ENCODE data around the gene FLG2. TPM values are rescaled to one million over a fixed set of nuclear protein-coding genes. Genes with fewer than 3 reads are reported as not detected.

Gene FLG2
- total and polyA plus RNA-seq, 2 experiments from 2014 or later, result not detected

- Histone ChIP-seq H3K9me2 (replicated peaks; ENCODE audit: insufficient read depth) (no peaks in the 10 kb centered on the region), H3K27ac (no peak overlapping the region), H4K20me1 (ENCODE audit: insufficient read depth, poor library complexity, severe bottlenecking) (no peaks in the 10 kb centered on the region), H3K36me3 (replicated peaks; ENCODE audit: insufficient read depth, low read depth) (no peaks in the 10 kb centered on the region), H3K4me3 (no peak overlapping the region), H3K79me2 (no peaks in the 10 kb centered on the region), H3K4me1 (ENCODE audit: insufficient read depth) (no peaks in the 10 kb centered on the region), H3K4me2 (no peak overlapping the region), H2AFZ (no peak overlapping the region), H3K9me3 (ENCODE audit: low read depth) (no peaks in the 10 kb centered on the region), H3K27me3 (no peaks in the 10 kb centered on the region)
- TF ChIP-seq EZH2 (IDR thresholded peaks at IDR 0.05; ENCODE audit: borderline replicate concordance) (no peak), EZH2phosphoT487 (IDR thresholded peaks at IDR 0.05; ENCODE audit: low read depth, severe bottlenecking, unreplicated experiment) (no peak)
- TF ChIP-seq, protein P1, sequence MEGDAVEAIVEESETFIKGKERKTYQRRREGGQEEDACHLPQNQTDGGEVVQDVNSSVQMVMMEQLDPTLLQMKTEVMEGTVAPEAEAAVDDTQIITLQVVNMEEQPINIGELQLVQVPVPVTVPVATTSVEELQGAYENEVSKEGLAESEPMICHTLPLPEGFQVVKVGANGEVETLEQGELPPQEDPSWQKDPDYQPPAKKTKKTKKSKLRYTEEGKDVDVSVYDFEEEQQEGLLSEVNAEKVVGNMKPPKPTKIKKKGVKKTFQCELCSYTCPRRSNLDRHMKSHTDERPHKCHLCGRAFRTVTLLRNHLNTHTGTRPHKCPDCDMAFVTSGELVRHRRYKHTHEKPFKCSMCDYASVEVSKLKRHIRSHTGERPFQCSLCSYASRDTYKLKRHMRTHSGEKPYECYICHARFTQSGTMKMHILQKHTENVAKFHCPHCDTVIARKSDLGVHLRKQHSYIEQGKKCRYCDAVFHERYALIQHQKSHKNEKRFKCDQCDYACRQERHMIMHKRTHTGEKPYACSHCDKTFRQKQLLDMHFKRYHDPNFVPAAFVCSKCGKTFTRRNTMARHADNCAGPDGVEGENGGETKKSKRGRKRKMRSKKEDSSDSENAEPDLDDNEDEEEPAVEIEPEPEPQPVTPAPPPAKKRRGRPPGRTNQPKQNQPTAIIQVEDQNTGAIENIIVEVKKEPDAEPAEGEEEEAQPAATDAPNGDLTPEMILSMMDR (IDR thresholded peaks at IDR 0.05; ENCODE audit: poor library complexity), result no peak
- DNase-seq (ENCODE audit: low spot score), result no peak
- WGBS (ENCODE audit: low lambda C conversion rate, missing lambda C conversion rate), result 76% methylated on average over 5 of the region's 5 CpGs
These were observed 37.7 kb upstream of the FLG2 start for GRCh38 chr1:152397474-152397873.

GRCh38 chr1:152394151-152394550 is 34.3 kb upstream of the FLG2 start:
- H4K20me1 ChIP-seq (ENCODE audit: insufficient read depth, poor library complexity, severe bottlenecking), result no peaks in the 10 kb centered on the region
- no peak overlapping the region for H3K4me3 ChIP-seq
- no peaks in the 10 kb centered on the region for H3K79me2 ChIP-seq
- 48% methylated on average over 1 of the region's 1 CpG for WGBS (ENCODE audit: low lambda C conversion rate, missing lambda C conversion rate)
- no peaks in the 10 kb centered on the region for H3K36me3 ChIP-seq (replicated peaks; ENCODE audit: insufficient read depth, low read depth)
- H3K27me3 ChIP-seq, result no peaks in the 10 kb centered on the region
- H3K9me3 ChIP-seq (ENCODE audit: low read depth), result no peaks in the 10 kb centered on the region
- H2AFZ ChIP-seq, result no peak overlapping the region
- no peaks in the 10 kb centered on the region for H3K4me1 ChIP-seq (ENCODE audit: insufficient read depth)
- no peak for TF ChIP-seq EZH2phosphoT487 (IDR thresholded peaks at IDR 0.05; ENCODE audit: low read depth, severe bottlenecking, unreplicated experiment)
- no peaks in the 10 kb centered on the region for H3K9me2 ChIP-seq (replicated peaks; ENCODE audit: insufficient read depth)
- H3K4me2 ChIP-seq, result no peak overlapping the region
- DNase-seq (ENCODE audit: low spot score), result no peak
- H3K27ac ChIP-seq, result no peak overlapping the region

- 60% methylated on average over 2 of the region's 2 CpGs for WGBS (ENCODE audit: low lambda C conversion rate, missing lambda C conversion rate)
- DNase-seq (ENCODE audit: low spot score), result no peak
- no peaks in the 10 kb centered on the region for H3K27me3 ChIP-seq
- no peak overlapping the region for H3K27ac ChIP-seq
- H3K79me2 ChIP-seq, result no peaks in the 10 kb centered on the region
- H2AFZ ChIP-seq, result no peak overlapping the region
- no peaks in the 10 kb centered on the region for H4K20me1 ChIP-seq (ENCODE audit: insufficient read depth, poor library complexity, severe bottlenecking)
- H3K36me3 ChIP-seq (replicated peaks; ENCODE audit: insufficient read depth, low read depth), result no peaks in the 10 kb centered on the region
- no peak overlapping the region for H3K4me2 ChIP-seq
- H3K9me3 ChIP-seq (ENCODE audit: low read depth), result no peaks in the 10 kb centered on the region
- no peak overlapping the region for H3K4me3 ChIP-seq
- no peaks in the 10 kb centered on the region for H3K9me2 ChIP-seq (replicated peaks; ENCODE audit: insufficient read depth)
- TF ChIP-seq EZH2 (IDR thresholded peaks at IDR 0.05; ENCODE audit: borderline replicate concordance) (no peak), EZH2phosphoT487 (IDR thresholded peaks at IDR 0.05; ENCODE audit: low read depth, severe bottlenecking, unreplicated experiment) (no peak)
- TF ChIP-seq, protein P1 (IDR thresholded peaks at IDR 0.05; ENCODE audit: poor library complexity), result no peak
- H3K4me1 ChIP-seq (ENCODE audit: insufficient read depth), result no peaks in the 10 kb centered on the region
These were observed 33.1 kb upstream of the FLG2 start for GRCh38 chr1:152392909-152393308.

DNA sequence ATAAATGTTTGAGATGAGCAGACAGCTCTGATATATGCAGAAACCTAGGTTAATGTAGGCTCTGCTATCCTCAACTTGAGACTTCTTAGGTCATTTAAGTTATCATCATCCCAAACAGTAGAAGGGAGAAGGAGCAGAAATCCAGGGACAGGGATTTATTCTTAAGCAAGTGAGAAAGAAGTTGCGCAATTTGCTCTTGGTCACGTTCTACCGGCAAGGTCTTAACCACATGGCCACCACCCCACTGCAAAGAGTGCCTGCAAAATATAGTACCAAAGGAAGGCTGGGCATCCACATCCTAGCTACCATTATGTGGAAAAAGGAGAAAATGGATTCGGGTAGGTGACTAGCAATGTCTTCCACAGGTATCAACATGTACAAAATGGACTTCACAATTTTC is 29.1 kb upstream of the FLG2 start:
- H3K27me3 ChIP-seq, result no peaks in the 10 kb centered on the region
- H4K20me1 ChIP-seq (ENCODE audit: insufficient read depth, poor library complexity, severe bottlenecking), result no peaks in the 10 kb centered on the region
- peaks cover 3% of the 10 kb centered on the region for H3K36me3 ChIP-seq (replicated peaks; ENCODE audit: insufficient read depth, low read depth)
- WGBS (ENCODE audit: low lambda C conversion rate, missing lambda C conversion rate), result 71% methylated on average over 4 of the region's 4 CpGs
- no peak overlapping the region for H3K4me2 ChIP-seq
- DNase-seq (ENCODE audit: low spot score), result no peak
- no peaks in the 10 kb centered on the region for H3K79me2 ChIP-seq
- H3K4me3 ChIP-seq, result no peak overlapping the region
- no peaks in the 10 kb centered on the region for H3K9me2 ChIP-seq (replicated peaks; ENCODE audit: insufficient read depth)
- no peaks in the 10 kb centered on the region for H3K4me1 ChIP-seq (ENCODE audit: insufficient read depth)
- TF ChIP-seq EZH2phosphoT487 (IDR thresholded peaks at IDR 0.05; ENCODE audit: low read depth, severe bottlenecking, unreplicated experiment) (no peak), EZH2 (IDR thresholded peaks at IDR 0.05; ENCODE audit: borderline replicate concordance) (no peak)
- TF ChIP-seq, protein P1 (IDR thresholded peaks at IDR 0.05; ENCODE audit: poor library complexity), result no peak
- H2AFZ ChIP-seq, result no peak overlapping the region
- H3K27ac ChIP-seq, result no peak overlapping the region
- peaks cover 4% of the 10 kb centered on the region for H3K9me3 ChIP-seq (ENCODE audit: low read depth)
